Measurements from ENCODE around the gene ZNF710. TPM values are rescaled to one million over a fixed set of nuclear protein-coding genes. Genes with fewer than 3 reads are reported as not detected.

The ZNF710 gene
- total and polyA plus RNA-seq, 8 donors = 7.9 to 35.3 (median 16.1) TPM

- no peak for TF ChIP-seq POLR2AphosphoS5 (IDR thresholded peaks at IDR 0.05)
- no peak for TF ChIP-seq POLR2A (IDR thresholded peaks at IDR 0.05)
- TF ChIP-seq CTCF (IDR thresholded peaks at IDR 0.05) = no peak
- TF ChIP-seq EP300 (IDR thresholded peaks at IDR 0.05) = no peak
- H3K4me1 ChIP-seq = no peaks in the 10 kb centered on the region
- H3K27ac ChIP-seq = no peak overlapping the region
- intact Hi-C loops (cut with DNase I; ENCODE audit: low total_unique reads) = no loop called here
- WGBS, 5 donors = 85 to 97% (median 93%) methylated on average over 4 of the region's 4 CpGs
- DNase-seq = no peak
- no peaks in the 10 kb centered on the region for H3K27me3 ChIP-seq
- H3K4me3 ChIP-seq = no peak overlapping the region
- no peaks in the 10 kb centered on the region for H3K36me3 ChIP-seq
- H3K9me3 ChIP-seq = peaks cover 7 to 16% (median 13%) of the 10 kb centered on the region in 4 donors
Observed at GRCh38 chr15:89980896-89981295, 20.2 kb upstream of the ZNF710 start.

GRCh38 chr15:89982315-89983055 lies 18.6 kb upstream of the ZNF710 start:
- H3K36me3 ChIP-seq = no peaks in the 10 kb centered on the region
- DNase-seq = no peak
- intact Hi-C loops (cut with DNase I; ENCODE audit: low total_unique reads) = no loop called here
- peaks cover 7 to 16% (median 13%) of the 10 kb centered on the region in 4 donors for H3K9me3 ChIP-seq
- H3K27ac ChIP-seq = no peak overlapping the region
- no peak overlapping the region for H3K4me3 ChIP-seq
- no peaks in the 10 kb centered on the region for H3K27me3 ChIP-seq
- 59 to 66% (median 62%) methylated on average over 7 of the region's 7 CpGs for WGBS, 5 donors
- no peaks in the 10 kb centered on the region for H3K4me1 ChIP-seq
- no peak for TF ChIP-seq POLR2AphosphoS5 (IDR thresholded peaks at IDR 0.05)
- TF ChIP-seq EP300 (IDR thresholded peaks at IDR 0.05) = no peak
- TF ChIP-seq CTCF (IDR thresholded peaks at IDR 0.05) = no peak
- TF ChIP-seq POLR2A (IDR thresholded peaks at IDR 0.05) = no peak

DNA sequence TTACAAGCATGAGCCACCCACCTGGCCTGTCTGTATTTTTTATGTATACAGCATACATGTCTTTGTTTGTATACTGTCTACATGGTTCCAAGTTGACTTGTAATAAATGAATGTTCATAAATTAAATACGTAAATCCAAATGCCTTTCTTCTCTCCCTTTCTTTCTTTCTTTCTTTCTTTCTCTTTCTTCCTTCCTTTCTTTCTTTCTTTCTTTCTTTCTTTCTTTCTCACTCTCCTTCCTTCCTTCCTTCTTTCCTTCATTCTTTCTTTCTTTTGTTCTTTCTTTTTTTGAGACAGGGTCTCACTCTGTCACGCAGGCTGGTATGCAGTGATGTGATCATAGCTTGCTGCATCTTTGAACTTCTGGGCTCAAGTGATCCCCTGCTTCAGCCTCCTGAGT lies 17.1 kb upstream of the ZNF710 start:
- WGBS, 5 donors = 73 to 99% (median 93%) methylated on average over 2 of the region's 2 CpGs
- Histone ChIP-seq H3K36me3 (no peaks in the 10 kb centered on the region), H3K9me3 (peaks cover 7 to 16% (median 13%) of the 10 kb centered on the region in 4 donors), H3K27me3 (no peaks in the 10 kb centered on the region), H3K4me1 (no peaks in the 10 kb centered on the region), H3K4me3 (no peak overlapping the region), H3K27ac (no peak overlapping the region)
- intact Hi-C loops (cut with DNase I; ENCODE audit: low total_unique reads) = no loop called here
- TF ChIP-seq EP300 (IDR thresholded peaks at IDR 0.05) = no peak
- no peak for TF ChIP-seq POLR2AphosphoS5 (IDR thresholded peaks at IDR 0.05)
- no peak for TF ChIP-seq CTCF (IDR thresholded peaks at IDR 0.05)
- no peak for TF ChIP-seq POLR2A (IDR thresholded peaks at IDR 0.05)
- DNase-seq = no peak

- Histone ChIP-seq H3K9me3 (peaks cover 7 to 16% (median 13%) of the 10 kb centered on the region in 4 donors), H3K27me3 (no peaks in the 10 kb centered on the region), H3K36me3 (no peaks in the 10 kb centered on the region), H3K4me1 (no peaks in the 10 kb centered on the region), H3K4me3 (no peak overlapping the region), H3K27ac (no peak overlapping the region)
- no peak for DNase-seq
- intact Hi-C loops (cut with DNase I; ENCODE audit: low total_unique reads) = no loop called here
- WGBS, 5 donors = 87 to 91% (median 90%) methylated on average over 6 of the region's 6 CpGs
- TF ChIP-seq POLR2AphosphoS5 (IDR thresholded peaks at IDR 0.05) (no peak), POLR2A (IDR thresholded peaks at IDR 0.05) (no peak), EP300 (IDR thresholded peaks at IDR 0.05) (no peak), CTCF (IDR thresholded peaks at IDR 0.05) (no peak)
Observed at GRCh38 chr15:89984421-89985010, 16.6 kb upstream of the ZNF710 start.
